Cerebellar cortex (tissue), 1 donor: Measurements from ENCODE around the gene TAS1R1.

Source experiments
- DNase-seq: peaks from one replicate; pipeline ENCODE4 v3.0.0-alpha.2; 2015; ENCODE audit warnings: low spot score

TAS1R1 gene

DNA sequence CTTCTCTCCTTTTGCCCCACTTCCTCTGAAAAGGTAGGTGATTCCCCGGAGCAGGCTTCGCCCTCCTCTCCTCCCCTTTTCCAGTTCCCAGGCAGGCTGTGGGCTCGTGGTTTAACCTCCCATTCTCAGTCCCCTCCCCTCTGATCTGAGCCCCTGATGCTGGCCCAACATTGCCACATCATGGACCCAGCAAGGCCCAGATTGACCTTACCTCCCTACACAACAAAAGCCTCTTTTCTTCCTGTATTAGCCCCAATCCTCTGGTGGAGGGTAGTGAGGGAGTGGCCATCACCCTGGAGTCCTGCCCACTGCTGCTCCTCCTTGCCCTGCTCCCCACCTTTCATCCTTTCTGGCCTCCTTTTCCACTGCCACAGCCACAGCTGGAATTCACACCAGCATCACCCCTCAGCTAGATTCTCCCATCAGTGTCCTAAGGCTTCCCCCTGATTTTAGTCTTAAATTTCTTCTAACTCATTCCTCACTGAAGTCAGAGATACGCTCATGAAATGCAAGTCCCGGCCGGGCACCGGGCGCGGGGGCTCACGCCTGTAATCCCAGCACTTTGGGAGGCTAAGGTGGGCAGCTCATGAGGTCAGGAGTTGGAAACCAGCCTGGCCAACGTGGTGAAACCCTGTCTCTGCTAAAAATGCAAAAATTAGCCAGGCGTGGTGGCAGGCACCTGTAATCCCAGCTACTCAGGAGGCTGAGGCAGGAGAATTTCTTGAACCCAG is 17.7 kb downstream of the TAS1R1 start:
- DNase-seq, result no peak

DNA sequence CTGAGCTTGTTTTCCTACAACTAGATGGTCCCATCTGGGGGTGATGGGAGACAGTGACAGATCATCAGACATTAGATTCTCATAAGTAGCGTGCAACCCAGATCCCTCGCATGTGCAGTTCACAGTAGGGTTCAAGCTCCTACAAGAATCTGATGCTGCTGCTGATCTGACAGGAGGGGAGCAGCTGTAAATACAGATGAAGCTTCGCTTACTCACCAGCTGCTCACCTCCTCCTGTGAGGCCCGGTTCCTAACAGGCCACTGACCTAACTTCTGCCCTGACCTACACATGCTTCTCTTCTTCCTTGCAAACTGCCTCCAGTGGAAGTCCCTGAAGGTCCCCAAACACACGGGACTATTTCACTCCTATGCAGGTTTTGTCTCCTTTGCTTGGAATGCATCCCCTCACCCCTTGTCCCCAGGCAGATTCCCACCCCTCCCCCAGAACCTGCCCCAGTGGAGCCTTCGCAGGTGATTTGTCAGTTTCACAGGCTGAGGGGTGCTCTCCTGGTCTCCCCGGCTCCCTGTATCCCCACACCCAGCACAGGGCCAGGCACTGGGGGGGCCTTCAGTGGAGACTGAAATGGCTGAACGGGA is 19.0 kb downstream of the TAS1R1 start:
- DNase-seq, result no peak

DNA sequence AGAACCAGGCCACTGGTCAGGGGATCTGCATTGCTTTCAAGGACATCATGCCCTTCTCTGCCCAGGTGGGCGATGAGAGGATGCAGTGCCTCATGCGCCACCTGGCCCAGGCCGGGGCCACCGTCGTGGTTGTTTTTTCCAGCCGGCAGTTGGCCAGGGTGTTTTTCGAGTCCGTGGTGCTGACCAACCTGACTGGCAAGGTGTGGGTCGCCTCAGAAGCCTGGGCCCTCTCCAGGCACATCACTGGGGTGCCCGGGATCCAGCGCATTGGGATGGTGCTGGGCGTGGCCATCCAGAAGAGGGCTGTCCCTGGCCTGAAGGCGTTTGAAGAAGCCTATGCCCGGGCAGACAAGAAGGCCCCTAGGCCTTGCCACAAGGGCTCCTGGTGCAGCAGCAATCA is 19.7 kb downstream of the TAS1R1 start:
- no peak for DNase-seq

DNA sequence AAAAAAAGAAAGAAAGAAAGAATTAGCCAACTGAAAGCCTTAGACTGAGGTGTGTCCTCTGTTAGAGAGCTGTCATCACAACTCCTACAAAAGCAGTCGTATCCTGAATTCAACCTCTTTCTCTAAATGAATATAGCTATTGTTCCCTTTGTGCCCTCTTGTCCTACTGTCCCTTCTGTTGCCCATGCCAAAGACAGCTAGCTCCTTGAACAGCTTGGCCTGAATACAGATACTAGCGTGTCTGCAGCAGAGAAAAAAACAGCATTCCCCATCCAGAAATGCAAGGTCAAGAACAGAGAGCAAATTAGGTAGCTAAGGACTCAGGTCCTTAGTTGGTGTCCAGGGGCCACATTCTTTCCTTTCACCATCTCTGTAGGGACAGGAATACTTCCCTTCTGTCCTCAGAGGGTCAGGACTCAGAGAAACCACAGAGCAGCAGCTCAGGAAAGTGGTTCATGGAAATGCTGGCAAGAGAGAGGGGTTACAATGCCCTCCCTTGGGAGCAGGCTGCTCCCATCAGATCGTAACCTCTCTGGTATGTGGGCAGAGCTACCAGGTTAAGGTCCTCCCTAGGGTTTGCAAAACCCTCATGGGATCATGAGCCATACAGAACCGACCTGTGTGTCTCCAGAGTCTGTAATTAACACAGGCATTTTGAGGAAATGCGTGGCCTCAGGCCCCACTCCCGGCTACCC is 22.9 kb downstream of the TAS1R1 start:
- no peak for DNase-seq

GRCh38 chr1:6578624-6579373 is 23.7 kb downstream of the TAS1R1 start:
- no peak for DNase-seq

- DNase-seq, result peak; percentile 99
These were observed 24.4 kb downstream of the TAS1R1 start, which contains the start of gene ZBTB48 for GRCh38 chr1:6579374-6580118. Gene ZBTB48, plus strand, starts transcription at chr1:6579994. Its CDS starts 616 bp downstream, at chr1:6580610.

GRCh38 chr1:6580119-6580592 is 25.0 kb downstream of the TAS1R1 start:
- DNase-seq, result no peak

DNA sequence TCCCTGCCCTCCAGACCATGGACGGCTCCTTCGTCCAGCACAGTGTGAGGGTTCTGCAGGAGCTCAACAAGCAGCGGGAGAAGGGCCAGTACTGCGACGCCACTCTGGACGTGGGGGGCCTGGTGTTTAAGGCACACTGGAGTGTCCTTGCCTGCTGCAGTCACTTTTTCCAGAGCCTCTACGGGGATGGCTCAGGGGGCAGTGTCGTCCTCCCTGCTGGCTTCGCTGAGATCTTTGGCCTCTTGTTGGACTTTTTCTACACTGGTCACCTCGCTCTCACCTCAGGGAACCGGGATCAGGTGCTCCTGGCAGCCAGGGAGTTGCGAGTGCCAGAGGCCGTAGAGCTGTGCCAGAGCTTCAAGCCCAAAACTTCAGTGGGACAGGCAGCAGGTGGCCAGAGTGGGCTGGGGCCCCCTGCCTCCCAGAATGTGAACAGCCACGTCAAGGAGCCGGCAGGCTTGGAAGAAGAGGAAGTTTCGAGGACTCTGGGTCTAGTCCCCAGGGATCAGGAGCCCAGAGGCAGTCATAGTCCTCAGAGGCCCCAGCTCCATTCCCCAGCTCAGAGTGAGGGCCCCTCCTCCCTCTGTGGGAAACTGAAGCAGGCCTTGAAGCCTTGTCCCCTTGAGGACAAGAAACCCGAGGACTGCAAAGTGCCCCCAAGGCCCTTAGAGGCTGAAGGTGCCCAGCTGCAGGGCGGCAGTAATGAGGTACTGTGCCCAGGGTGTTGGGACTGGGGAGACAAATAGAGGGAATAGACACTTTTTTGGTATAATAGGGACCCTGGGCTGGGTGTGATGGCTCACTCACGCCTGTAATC is 25.7 kb downstream of the TAS1R1 start:
- no peak for DNase-seq

GRCh38 chr1:6581561-6582305 is 26.6 kb downstream of the TAS1R1 start:
- DNase-seq, result no peak

GRCh38 chr1:6582370-6582769 is 27.3 kb downstream of the TAS1R1 start:
- no peak for DNase-seq

DNA sequence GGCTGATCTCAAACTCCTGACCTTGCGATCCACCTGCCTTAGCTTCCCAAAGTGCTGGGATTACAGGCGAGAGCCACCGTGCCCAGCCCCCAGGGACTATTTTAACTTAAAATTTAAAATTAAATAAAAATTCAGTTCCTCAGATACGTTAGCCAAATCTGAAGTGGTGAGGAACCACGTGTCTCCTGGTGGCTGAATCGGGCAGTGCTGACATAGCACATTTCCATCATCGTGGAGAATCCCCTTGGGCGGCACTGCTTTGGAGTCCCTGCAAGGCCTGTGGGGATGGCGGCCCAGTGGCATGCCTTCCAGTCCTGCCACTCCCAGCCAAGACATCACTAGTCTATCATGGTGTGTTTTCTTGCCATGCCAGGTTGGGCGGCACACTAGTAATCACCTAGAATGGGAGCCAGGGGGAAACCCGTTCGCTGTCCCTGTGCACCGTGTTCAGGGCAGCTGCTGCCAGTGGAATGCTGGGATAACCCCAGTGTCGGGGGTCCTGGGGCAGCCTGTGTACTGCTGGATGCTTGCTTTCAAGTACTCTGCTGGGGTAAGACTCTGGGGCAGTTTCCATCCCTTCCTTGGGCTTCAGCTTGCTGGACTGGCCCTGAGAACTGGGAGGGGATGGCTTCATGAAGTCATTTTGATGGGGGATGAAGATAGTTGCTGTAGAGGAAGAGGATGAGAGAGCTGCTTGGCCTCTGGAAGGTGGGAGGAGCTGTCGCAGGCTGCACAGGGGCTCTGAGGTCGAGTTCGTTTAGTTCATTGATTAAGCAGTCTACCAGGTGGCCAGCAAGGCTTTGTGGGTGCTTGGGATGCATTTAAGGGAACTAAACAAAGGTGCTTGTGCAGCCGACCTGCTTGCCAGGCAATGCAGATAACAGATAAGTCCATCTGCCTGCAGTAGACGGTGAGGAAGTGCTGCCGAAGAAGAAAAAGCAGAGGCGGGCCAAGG is 29.3 kb downstream of the TAS1R1 start:
- DNase-seq, result no peak

GRCh38 chr1:6585081-6585722 is 30.1 kb downstream of the TAS1R1 start:
- DNase-seq, result peak; percentile 50

- DNase-seq, result no peak
These were observed 30.7 kb downstream of the TAS1R1 start for GRCh38 chr1:6585841-6586240.

- DNase-seq, result no peak
These were observed 31.3 kb downstream of the TAS1R1 start for GRCh38 chr1:6586404-6586816.

GRCh38 chr1:6587261-6588005 is 32.3 kb downstream of the TAS1R1 start:
- peak; percentile 75 for DNase-seq

DNA sequence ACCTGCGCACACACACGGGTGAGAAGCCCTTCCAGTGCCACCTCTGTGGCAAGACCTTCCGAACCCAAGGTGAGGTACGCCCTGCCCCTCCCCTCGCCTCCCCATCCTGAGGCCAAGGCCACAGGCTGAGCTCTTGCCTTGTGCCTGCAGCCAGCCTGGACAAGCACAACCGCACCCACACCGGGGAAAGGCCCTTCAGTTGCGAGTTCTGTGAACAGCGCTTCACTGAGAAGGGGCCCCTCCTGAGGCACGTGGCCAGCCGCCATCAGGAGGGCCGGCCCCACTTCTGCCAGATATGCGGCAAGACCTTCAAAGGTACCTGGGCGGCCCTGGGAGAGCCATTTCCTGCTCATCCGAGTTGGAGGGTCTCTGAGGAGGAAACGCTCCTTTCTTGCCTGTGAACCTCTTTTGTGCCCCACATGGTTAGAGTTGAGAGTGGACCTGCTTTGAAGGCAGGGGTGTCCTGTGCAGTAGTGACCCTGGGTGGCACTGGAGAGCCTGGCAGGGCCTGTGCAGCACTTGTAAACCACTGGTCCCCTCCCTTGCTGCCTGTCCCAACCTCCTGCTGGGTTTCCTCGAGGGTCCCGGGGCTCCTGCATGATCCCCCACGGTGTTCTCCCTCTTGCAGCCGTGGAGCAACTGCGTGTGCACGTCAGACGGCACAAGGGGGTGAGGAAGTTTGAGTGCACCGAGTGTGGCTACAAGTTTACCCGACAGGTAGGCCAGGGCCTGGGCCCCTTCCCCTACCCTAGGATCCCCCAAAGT is 33.2 kb downstream of the TAS1R1 start:
- DNase-seq, result no peak
